ENCODE results near the gene TBC1D14.
A peak's percentile ranks its signal among the peaks of the same experiment; 100 is the strongest.
"Not testable (repeated sequence)": the region's sequence is repeated elsewhere in the genome, so short reads cannot be mapped to it uniquely, and the experiment has no call there.

Gene TBC1D14

DNA sequence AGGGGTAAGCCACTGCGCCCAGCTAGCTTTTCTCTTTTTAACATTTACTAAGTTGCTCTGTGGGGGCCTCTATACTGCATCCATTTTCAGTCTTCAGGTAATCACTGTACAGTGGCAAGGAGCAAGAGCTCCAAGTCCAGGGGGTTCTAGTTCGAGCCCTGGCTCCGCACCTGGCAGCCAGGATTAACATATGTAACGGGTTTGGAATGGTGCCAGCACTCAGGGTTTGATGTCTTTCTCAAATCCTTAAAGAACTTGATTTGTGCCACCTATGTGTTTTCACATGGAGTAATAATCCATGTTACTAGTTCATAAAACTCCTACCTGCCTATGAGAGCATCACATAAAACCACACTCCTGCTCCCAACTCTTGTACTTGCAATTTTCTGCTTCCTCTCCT, 153.7 kb downstream of the TBC1D14 start:
- no peak for DNase-seq (ENCODE audit: low spot score)

DNA sequence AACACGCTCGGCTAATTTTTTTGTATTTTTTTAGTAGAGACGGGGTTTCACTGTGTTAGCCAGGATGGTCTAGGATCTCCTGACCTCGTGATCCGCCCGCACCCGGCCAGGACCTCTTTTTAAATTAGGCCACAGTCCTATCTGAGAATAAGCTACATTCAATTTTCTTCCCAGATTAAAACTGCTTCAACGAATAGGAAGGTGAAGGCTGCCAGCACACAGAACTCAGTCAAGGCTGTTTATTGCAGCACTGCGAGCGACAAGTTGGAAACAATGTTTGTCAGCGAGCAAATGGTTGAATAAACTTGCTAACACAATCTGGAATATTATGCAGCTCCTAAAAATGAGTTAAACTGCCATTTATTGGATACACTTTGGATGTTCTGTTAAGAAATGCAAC, 156.4 kb downstream of the TBC1D14 start:
- no peak for DNase-seq (ENCODE audit: low spot score)

DNA sequence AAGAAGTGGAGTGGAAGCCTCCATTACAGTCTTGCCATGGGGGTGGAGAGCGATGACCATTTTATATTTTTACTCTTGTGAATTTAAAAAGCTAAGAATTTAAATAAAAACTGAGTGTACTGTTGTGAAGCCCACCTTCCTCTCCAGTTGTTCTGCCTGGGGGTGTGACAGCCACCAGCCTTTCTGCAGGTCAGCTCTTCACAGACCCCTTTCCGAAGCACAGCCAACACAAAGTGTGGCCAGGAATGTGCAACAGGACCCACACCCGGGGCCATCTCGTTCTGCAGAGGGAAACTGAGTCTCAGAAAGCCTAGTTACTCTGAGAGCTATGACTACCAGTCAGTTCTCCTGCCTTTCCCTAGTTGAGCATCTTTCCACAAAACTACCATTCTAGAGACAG, 156.9 kb downstream of the TBC1D14 start:
- DNase-seq (ENCODE audit: low spot score): no peak

DNA sequence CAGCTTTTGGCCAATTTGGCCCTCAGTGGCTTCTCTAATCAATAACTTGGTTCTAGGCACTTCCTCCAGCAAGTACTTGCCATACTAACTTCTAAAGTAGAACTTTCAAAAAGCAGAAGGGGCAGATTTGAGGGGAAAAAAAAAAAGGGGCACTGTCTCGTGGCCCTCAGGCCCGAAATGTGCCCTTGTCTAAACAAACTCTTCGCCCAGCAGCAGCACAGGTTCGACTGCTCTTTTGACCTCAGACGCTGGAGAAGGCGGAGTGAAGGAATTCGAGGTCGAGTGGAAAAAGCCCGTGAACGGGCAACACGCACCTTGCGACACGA, 157.5 kb downstream of the TBC1D14 start:
- no peak for DNase-seq (ENCODE audit: low spot score)

DNA sequence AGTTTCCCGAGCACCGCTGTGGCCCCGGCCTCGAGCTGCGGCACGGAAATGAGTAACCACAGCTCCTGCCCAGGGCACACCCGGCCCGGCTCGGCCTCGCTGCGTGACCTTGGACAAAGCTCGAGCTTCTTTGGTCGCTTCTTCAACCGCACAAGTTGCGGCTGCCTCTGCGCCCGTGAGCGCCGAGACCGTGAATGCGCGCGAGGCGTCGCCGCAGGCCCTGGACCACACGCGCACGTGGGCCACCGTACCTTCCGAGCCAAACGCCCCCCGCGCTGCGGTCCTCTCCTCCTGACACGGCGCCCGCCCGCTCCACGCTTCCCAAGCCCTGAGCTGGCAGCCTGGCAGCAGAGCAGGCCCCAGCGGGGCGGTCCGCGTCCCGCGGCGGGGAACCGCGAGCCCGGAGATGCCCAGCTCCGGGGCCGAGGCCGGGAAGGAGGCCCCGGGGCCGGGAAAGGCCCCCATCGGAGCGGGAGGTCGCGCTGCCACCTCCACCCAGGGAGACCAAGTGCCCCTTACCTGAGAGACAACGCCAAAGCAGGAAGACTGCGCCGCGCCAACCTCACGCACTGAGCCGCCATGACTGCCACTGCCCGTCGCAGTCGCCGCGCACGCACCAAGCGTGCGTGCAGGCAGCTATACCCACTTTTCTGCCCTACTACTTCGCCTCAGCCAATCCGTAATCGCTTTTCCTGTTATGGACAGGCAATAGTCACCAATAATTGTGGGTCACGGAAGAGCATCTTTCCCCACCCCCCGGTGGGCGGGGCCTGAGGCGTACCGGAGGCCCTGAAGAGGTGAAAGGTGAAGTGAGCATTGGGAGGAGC, 158.0 kb downstream of the TBC1D14 start, which contains the start of gene GRPEL1:
TSS of gene GRPEL1 (minus strand) at position 613 of the 827 bp plus-strand sequence. CDS start at position 581, 32 bp downstream.
- DNase-seq (ENCODE audit: low spot score): peak; percentile 100

DNA sequence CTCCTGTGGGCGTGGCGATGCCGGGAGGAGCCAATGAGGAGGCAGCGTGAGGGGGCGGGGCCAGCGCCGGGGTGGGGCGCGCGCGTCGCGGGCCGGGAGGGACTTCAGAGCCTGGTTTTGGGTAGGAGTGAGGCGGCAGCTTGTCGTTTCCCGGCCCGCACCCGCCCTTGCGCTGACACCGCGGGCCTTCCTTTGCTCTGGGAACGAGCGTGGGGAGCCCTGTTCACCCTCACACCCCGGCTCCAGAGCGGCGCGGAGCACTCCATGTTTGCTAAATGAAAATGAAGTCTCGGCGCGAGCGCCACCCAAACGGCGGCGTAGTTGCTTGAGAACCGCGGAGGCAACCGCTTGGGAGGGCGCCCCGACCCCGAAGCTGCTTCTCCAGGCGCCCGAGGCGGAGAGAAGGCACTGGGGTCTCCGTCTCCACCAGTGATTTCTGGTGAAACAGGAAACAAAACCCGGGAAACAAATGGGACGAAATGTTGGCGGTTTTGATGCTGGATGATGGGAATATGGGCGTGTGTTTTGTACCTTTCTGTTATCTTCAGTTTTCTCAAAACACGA, 158.7 kb downstream of the TBC1D14 start:
- no peak for DNase-seq (ENCODE audit: low spot score)

DNA sequence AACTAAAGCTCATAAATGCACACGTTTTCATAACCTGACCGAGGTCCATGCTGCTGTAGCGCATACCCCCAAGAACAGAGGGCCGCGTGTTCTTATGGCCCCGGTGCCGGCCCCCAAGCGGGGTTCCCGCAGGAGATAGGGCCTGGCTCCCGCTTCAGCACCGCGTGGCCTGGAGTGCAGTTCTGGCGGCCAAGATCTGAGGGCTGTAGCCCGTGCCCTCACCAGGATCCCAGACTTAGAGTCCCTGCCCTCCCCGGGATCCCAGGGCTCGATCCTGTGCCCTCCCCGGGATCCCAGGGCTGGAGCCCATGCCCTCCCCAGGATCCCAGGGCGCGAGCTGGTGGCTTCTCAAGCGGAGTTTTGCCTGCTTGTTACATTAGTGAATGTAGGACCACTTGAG, 159.3 kb downstream of the TBC1D14 start:
- DNase-seq (ENCODE audit: low spot score): no peak

DNA sequence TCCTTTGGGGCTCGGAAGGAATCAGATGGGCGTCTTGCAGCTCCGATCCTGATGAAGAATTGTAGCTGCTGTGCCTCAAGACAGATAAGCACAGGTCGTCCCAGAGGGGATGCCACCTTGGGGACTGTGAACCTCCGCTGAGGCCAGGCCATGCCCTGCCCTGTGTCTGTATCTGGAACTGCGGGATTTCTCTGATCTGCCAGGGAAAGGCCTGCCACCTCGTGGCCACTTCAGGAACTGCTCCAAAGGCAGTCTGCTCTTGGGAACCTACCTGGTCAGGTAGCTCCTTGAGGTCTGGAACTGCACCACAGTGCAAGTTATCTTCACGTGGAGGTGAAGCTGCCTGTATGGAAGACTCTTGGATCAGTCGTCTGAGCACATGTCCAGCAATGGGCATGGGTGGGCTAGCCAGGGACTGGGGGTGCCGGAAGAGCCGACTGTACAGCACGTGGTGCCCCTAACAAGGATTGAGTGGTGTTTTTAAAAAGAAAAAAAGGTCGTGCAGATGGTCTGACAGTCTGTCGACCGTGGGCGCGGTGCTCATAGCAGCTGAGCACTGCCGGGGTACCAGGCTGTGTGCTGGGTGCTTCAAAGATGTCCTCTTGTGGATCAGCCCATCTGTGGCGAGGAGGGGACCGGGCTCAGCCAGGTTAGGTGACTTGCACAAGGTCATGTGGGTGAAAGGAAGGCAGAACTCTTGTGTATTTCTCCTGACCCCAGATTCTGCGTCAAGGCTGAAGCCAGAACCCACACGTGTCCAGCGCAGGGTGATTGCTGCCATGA, 161.3 kb downstream of the TBC1D14 start:
- DNase-seq (ENCODE audit: low spot score): peak; percentile 90

DNA sequence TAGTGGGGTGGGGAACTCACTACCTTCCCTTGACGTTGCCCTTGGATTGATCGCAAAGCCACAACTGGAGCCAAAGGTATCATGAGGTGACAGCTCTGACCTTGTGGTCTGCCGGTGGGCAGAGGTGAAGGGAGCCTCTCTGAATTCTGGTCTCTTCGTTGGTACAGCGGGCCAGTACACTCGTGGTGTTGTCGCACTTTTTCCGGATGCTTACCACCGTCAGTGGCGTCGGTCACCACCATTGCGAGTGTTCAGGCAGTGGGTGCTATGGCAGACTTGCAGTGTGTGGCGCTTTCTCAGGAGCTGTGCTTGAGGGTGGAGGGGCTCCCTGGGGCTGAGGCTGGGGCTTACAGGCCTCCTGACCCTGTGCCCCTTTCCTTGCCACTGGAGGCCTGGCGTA, 163.4 kb downstream of the TBC1D14 start:
- DNase-seq (ENCODE audit: low spot score): no peak

DNA sequence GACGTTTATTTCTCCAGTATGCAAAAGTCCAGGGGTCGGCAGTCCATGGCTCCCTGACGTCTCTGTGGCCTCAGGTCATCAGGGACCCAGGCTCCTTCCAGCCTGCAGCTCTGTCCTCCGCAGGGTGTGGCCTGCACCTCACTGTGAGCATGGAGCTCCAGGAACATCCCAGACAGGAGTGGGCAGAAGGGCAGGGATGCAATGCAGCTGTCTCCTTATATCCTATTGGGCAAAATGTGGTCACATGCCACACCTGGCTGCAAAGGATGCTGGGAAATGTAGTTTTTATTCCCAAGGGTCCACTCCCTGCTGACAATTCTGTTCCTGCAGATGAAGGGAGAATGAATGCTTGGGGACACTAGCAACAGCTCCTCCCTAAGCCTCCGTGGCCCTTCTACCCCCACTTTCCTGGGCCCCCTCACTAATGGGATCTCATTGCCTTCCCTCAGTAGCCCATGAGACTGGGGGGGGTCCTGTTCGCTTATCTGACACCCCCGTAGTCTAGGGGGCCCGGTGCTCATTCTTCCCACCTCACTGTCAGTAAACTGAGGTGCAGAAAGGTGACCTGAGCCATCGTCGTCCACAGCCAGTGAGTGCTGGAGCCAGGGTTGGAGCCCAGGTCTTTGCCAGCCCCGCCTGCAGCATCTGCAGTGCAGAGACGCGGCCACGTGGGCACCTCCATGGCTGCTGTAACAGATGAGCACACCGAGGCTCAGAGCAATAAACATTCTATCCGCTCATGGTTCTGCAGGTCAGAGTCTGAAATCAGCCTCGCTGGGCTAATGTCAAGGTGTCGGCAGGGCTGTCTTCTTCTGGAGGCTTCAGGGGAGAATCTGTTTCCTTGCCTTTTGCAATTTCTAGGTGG, 164.1 kb downstream of the TBC1D14 start:
- DNase-seq (ENCODE audit: low spot score): peak; percentile 57

DNA sequence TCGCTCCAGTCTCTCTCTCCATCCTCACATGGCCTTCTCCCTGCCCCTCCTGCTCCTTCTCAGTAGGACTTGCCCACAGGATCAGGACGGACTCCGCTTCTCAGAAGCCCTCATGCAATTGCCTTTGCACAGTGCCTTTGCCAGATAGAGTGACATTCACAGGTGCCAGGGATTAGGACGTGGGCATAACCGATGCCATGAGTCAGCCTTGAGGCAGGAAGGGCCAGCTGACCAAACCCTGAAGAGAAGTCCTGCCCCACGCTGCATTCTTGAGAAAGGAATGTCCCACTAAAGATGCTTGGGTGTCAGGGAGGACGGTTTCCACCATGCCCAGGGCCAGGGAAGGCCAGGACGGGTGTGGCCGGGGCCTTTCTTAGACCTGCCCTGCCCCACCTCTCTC, 164.8 kb downstream of the TBC1D14 start:
- no peak for DNase-seq (ENCODE audit: low spot score)

DNA sequence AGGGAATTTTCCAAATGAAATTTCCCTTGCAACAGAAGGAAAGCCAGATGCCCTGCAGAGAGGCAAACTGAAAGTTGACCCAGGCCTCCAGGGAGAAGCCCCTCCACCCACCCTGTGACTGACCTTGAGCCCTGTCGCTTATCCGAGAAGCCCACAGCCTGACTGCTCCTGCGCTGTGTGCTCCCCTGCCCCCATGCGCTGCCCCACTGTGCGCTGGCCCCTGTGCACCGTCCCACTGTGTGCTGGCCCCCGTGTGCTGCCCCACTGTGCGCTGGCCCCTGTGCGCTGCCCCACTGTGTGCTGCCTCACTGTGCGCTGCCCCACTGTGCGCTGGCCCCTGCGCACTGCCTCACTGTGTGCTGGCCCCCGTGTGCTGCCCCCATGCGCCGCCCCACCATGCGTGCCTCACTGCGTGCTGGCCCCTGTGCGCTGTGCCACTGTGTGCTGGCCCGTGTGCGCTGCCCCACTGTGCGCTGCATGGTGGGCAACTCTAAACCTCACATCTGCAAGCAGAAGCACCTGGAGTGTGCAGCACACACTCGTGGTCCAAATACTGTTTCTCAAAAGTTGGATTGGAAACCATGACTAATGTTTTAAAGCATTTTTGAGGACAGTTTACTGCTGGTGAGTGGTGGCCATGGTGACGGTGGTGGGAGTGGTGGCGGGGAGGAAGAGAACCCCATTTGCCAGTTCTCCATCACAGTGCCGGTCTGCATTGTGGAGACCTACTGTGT, 166.5 kb downstream of the TBC1D14 start:
- DNase-seq (ENCODE audit: low spot score): no peak

DNA sequence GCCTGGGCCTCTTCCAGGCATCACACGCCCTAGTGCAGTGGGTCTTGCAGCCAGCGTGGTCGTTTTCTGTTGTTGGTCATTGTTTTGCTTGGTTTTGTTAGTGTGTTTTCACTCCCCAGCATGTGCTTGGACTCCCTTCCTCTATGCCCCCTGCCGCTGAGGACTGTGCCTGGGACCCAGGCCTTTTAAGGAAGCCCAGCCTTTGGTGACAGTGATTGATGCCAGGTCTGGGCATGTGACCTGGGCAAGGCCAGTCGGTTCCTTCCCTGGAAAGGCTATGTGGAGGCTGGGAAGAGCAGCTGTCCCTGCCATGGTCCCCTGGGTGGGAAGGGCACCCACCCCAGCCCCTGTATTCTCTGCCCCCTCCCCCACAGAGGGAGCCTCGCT, 167.1 kb downstream of the TBC1D14 start:
- no peak for DNase-seq (ENCODE audit: low spot score)

DNA sequence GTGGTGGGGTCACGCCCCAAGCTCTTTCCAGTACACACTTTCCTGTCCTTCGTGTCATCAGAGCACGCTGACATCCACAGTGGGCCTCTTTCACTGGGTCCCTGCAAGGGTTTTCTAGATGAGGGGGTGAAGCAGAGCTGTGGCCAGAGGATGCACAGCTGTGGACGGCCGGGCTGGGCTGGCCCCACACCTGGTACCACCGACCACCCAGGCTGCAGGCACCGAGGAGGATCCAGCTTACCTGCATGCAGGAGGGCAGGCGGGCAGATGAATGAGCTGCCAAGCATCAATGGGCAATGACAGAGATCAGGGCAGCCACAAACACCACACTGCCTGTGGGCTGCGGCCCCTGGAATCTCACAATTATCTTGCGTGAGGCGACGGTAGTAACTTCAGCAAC, 167.7 kb downstream of the TBC1D14 start:
- no peak for DNase-seq (ENCODE audit: low spot score)

DNA sequence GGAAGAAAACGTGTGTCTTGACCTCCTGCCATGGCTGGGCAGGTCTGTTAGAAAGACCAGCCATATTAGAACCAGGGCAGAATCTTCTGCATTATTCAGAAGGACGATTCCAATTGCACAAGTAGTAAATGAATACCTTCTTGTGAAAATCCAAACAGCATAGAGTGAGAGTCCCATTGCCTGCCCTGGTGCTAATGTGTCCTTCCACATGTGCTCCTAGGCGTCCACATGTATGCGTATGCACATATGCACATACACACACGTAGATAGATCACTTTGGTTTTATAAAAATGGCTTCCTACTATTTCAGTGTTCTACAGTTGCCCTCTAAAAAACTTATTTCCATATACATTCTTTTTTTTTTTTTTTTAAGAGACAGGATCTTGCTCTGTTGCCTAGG, 168.4 kb downstream of the TBC1D14 start:
- no peak for DNase-seq (ENCODE audit: low spot score)

DNA sequence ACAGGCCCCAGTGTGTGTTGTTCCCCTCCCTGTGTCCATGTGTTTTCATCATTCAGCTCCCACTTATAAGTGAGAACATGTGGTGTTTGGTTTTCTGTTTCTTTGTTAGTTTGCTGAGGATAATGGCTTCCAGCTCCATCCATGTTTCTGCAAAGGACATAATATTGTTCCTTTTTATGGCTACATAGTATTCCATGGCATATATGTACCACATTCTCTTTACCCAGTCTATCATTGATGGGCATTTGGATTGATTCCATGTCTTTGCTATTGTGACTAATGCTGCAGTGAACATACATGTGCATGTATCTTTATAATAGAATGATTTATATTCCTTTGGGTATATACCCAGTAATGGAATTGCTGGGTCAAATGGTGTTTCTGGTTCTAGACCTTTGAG, 169.9 kb downstream of the TBC1D14 start:
- not testable (repeated sequence) for DNase-seq (ENCODE audit: low spot score)

DNA sequence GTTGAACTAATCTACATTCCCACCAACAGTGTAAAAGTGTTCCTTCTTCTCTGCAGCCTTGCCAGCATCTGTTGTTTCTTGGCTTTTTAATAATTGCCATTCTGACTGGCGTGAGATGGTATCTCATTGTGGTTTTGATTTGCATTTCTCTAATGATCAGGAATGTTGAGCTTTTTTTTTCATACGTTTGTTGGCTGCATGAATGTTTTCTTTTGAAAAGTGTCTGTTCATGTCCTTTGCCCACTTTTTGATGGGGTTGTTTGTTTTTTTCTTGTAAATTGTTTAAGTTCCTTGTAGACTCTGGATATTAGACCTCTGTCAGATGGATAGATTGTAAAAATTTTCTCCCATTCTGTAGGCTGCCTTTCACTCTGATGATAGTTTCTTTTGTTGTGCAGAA, 170.3 kb downstream of the TBC1D14 start:
- DNase-seq (ENCODE audit: low spot score): not testable (repeated sequence)

Data from activated CD4-positive, alpha-beta T cell treated with anti-CD3 and anti-CD28 coated beads, Interleukin-2, Interleukin-4, amounts not matched to agents 100 ng/mL and 50 ng/mL, durations not matched to agents 16 hours and 8 hours (primary cell).